HCT116 (cell line): ENCODE results near the gene LRRK1.

Source experiments
- CEBPB ChIP-seq: IDR thresholded peaks from 2 replicates; pipeline ENCODE4 v1.6.1; 2012; ENCODE audit warnings: low read depth
- EZH2 ChIP-seq: fragments of 200-600 bp; sonication (generic); IDR thresholded peaks from 2 replicates; pipeline ENCODE4 v1.6.1; 2017; ENCODE audit warnings: antibody characterized with exemption, mixed run types
- POLR2A ChIP-seq: IDR thresholded peaks from 2 replicates; pipeline ENCODE4 v1.7.0; 2011; ENCODE audit warnings: borderline replicate concordance; ENCODE audit not compliant: insufficient read depth, insufficient read length; ENCODE audit errors: extremely low read depth
- POLR2AphosphoS5 ChIP-seq: IDR thresholded peaks from 2 replicates; pipeline ENCODE4 v1.6.1; 2011; ENCODE audit warnings: mild to moderate bottlenecking, low read depth, low read length, moderate library complexity
- SP1 ChIP-seq: IDR thresholded peaks from 2 replicates; pipeline ENCODE4 v1.6.1; 2012; ENCODE audit warnings: low read depth
- SRF ChIP-seq: IDR thresholded peaks from 2 replicates; pipeline ENCODE4 v1.6.1; 2012; ENCODE audit warnings: low read depth
- TCF7L2 ChIP-seq: IDR thresholded peaks from 2 replicates; pipeline ENCODE4 v1.7.0; 2011; ENCODE audit warnings: borderline replicate concordance, inconsistent platforms; ENCODE audit not compliant: insufficient read depth, insufficient read length; ENCODE audit errors: extremely low read depth
- YY1 ChIP-seq: IDR thresholded peaks from 2 replicates; pipeline ENCODE4 v1.6.1; 2011; ENCODE audit warnings: low read length, low read depth, moderate library complexity, mild to moderate bottlenecking; ENCODE audit not compliant: insufficient replicate concordance; ENCODE audit errors: extremely low read depth
- ZNF274 ChIP-seq: fragments of 200-500 bp; sonication (Bioruptor generic); IDR thresholded peaks from 2 replicates; pipeline ENCODE4 v1.6.1; 2014; ENCODE audit warnings: mild to moderate bottlenecking, low read depth, low read length, inconsistent platforms
- TF ChIP-seq, protein P1 (sequence below), 3 experiments: fragments of 200-600 bp in 1 of 3; sonication (generic) in 1 of 3; IDR thresholded peaks in 2 of 3; conservative IDR thresholded peaks in 1 of 3; 2 replicates each; pipeline ENCODE4 v1.5.1; 2012 to 2017; ENCODE audit warnings: low read depth in 2 of 3, low read length in 2 of 3, antibody characterized with exemption in 1 of 3, borderline replicate concordance in 1 of 3, control low read depth in 1 of 3, mild to moderate bottlenecking in 1 of 3, mixed read lengths in 1 of 3, mixed run types in 1 of 3, moderate library complexity in 1 of 3; ENCODE audit not compliant: insufficient read depth in 1 of 3
- TF ChIP-seq, protein P2 (sequence below): IDR thresholded peaks from 2 replicates; pipeline ENCODE4 v1.6.1; 2012; ENCODE audit warnings: low read depth
- TF ChIP-seq, protein P3 (sequence below): IDR thresholded peaks from 2 replicates; pipeline ENCODE4 v1.6.1; 2012
- TF ChIP-seq, protein P4 (sequence below): IDR thresholded peaks from 2 replicates; pipeline ENCODE4 v1.6.1; 2012

DNA sequence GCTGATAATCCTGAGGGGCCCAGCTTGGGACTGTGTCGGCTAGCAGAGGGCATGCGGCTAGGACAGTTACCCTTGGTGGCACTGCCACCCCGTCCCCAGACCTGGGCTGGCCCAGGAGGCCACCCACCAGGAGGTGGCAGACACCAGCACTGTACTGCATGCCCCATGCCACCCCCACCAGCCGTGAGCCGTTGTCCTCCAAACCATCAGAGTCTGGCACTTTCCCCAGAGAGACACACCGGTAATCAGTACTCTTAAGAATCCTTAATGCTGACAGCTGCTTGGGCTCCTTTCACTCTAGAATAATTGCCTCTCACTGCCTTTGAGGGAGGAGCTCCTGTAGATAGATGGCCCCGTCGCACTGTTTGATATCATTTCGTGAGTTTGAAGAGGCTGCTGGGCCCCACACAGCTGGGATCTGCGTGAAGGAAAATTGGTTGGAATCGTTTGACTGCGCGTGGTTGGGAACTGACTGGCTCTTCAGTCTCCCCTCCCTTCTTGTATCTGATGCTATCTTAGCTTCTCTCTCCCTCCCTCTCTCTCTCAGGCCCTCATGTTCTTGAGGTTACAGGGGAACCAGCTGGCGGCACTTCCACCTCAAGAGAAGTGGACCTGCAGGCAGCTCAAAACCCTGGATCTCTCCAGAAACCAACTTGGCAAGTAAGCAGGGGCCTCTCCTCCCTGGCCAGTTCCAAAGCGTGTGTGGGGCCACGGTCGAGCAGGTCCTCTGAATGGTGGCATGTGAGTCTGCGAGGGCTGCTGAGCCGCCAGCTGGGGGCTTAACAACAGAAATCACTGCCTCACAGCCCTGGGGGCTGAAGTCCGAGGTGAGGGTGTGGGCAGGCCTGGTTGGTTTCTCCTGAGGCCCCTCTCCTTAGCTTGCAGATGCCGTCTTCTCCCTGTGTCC is 94.9 kb downstream of the LRRK1 start:
- TF ChIP-seq, protein P1, sequence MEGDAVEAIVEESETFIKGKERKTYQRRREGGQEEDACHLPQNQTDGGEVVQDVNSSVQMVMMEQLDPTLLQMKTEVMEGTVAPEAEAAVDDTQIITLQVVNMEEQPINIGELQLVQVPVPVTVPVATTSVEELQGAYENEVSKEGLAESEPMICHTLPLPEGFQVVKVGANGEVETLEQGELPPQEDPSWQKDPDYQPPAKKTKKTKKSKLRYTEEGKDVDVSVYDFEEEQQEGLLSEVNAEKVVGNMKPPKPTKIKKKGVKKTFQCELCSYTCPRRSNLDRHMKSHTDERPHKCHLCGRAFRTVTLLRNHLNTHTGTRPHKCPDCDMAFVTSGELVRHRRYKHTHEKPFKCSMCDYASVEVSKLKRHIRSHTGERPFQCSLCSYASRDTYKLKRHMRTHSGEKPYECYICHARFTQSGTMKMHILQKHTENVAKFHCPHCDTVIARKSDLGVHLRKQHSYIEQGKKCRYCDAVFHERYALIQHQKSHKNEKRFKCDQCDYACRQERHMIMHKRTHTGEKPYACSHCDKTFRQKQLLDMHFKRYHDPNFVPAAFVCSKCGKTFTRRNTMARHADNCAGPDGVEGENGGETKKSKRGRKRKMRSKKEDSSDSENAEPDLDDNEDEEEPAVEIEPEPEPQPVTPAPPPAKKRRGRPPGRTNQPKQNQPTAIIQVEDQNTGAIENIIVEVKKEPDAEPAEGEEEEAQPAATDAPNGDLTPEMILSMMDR (IDR thresholded peaks at IDR 0.05 in 2 of 3, conservative IDR thresholded peaks at IDR 0.05 in 1 of 3; ENCODE audit: borderline replicate concordance in 1 of 3, insufficient read depth in 1 of 3, low read depth in 2 of 3, low read length in 2 of 3) = no peak
- TF ChIP-seq TCF7L2 = no peak
- TF ChIP-seq, protein P2, sequence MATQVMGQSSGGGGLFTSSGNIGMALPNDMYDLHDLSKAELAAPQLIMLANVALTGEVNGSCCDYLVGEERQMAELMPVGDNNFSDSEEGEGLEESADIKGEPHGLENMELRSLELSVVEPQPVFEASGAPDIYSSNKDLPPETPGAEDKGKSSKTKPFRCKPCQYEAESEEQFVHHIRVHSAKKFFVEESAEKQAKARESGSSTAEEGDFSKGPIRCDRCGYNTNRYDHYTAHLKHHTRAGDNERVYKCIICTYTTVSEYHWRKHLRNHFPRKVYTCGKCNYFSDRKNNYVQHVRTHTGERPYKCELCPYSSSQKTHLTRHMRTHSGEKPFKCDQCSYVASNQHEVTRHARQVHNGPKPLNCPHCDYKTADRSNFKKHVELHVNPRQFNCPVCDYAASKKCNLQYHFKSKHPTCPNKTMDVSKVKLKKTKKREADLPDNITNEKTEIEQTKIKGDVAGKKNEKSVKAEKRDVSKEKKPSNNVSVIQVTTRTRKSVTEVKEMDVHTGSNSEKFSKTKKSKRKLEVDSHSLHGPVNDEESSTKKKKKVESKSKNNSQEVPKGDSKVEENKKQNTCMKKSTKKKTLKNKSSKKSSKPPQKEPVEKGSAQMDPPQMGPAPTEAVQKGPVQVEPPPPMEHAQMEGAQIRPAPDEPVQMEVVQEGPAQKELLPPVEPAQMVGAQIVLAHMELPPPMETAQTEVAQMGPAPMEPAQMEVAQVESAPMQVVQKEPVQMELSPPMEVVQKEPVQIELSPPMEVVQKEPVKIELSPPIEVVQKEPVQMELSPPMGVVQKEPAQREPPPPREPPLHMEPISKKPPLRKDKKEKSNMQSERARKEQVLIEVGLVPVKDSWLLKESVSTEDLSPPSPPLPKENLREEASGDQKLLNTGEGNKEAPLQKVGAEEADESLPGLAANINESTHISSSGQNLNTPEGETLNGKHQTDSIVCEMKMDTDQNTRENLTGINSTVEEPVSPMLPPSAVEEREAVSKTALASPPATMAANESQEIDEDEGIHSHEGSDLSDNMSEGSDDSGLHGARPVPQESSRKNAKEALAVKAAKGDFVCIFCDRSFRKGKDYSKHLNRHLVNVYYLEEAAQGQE = no peak
- TF ChIP-seq EZH2 = no peak
- TF ChIP-seq POLR2A = no peak
- no peak for TF ChIP-seq ZNF274
- no peak for TF ChIP-seq CEBPB
- no peak for TF ChIP-seq POLR2AphosphoS5
- no peak for TF ChIP-seq SP1
- TF ChIP-seq, protein P3, sequence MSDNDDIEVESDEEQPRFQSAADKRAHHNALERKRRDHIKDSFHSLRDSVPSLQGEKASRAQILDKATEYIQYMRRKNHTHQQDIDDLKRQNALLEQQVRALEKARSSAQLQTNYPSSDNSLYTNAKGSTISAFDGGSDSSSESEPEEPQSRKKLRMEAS = no peak
- TF ChIP-seq SRF = no peak
- TF ChIP-seq, protein P4, sequence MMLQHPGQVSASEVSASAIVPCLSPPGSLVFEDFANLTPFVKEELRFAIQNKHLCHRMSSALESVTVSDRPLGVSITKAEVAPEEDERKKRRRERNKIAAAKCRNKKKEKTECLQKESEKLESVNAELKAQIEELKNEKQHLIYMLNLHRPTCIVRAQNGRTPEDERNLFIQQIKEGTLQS = no peak
- no peak for TF ChIP-seq YY1
